ENCODE measurements around the gene LTV1. TPM values are rescaled to one million over a fixed set of nuclear protein-coding genes. Genes with fewer than 3 reads are reported as not detected.

The LTV1 gene, protein sequence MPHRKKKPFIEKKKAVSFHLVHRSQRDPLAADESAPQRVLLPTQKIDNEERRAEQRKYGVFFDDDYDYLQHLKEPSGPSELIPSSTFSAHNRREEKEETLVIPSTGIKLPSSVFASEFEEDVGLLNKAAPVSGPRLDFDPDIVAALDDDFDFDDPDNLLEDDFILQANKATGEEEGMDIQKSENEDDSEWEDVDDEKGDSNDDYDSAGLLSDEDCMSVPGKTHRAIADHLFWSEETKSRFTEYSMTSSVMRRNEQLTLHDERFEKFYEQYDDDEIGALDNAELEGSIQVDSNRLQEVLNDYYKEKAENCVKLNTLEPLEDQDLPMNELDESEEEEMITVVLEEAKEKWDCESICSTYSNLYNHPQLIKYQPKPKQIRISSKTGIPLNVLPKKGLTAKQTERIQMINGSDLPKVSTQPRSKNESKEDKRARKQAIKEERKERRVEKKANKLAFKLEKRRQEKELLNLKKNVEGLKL
- total RNA-seq, result 12.9 TPM

DNA sequence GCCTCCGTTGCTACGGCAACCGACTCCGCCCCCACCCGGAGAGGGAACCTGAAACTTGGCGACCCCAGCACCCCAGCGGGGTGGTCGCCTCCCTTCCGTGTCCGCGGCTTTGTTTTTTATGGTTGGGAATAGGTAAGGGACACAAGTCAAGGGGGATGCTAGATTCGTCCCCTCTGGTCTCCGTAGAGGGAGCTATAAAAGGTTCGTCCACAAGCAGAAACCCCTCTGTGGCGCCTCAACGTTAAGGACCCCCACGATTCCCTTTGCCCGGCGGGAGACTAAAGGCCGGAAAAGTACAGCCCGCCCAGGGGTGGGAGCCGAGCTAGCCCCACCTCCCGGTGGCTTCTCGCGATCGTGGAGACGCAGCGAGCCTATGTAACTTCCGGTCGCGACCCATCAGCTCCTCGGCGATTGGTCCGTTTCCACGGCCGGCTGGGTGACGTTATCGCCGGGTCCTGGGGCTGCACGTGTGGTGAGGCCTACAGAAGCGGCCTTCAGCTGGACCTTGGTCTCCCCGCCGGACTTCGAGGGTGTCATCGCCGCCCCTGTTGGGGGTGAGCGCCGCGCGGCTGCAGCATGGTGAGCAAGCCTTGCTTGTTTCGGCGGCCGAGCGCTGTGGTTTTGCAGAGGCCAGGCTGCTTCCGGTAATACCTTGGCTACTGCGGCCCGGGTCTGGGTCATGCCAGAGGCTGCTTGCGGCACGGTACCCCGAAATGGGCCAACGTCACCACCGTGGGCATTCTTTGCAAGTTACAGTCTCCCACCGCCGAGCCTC is at the start of gene LTV1:
Gene LTV1, plus strand, starts transcription at position 437 of the 775 bp plus-strand sequence. Its CDS starts 140 bp downstream, at position 577.

DNA sequence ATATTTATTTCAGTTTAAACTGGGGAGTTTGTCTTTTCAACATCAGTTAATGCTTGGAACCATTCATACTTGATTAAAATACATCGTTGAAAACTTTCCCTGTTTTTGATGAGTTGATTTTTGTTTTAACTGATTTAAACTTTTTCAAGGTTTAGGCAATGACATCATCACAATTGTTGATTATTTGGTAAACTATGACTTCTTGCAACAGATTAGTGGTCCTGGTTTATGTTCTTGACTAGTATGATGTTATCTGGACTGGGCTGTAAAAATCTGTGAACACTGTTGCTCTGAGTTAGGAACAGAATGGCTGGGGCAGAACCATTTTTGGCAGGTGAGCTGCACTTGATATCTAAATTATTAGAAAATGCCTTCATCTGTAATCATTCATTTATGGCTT is 21.1 kb downstream of the LTV1 start, which contains the start of gene ZC2HC1B:
Gene ZC2HC1B, plus strand, starts transcription at position 241 of the 400 bp plus-strand sequence. Its CDS starts 66 bp downstream, at position 307.

Small RNA genes within 50 kb of the gene (small RNA-seq; reads per million reads assigned to genes)
- gene ZC2HC1B (ENCODE audit: low replicate concordance), result not detected

Other genes with a start within 250 kb of the LTV1 start
- gene PHACTR2, start 165.4 kb upstream of the LTV1 start, total RNA-seq, result 74.0 TPM
- 0.93 TPM for gene ZC2HC1B, start 21.1 kb downstream of the LTV1 start, total RNA-seq
- 80.4 TPM for gene PLAGL1, start 164.9 kb downstream of the LTV1 start, total RNA-seq